ENCODE results near the gene JMY. TPM values are rescaled to one million over a fixed set of nuclear protein-coding genes. Genes with fewer than 3 reads are reported as not detected.

Gene JMY
- total and polyA plus RNA-seq, 2 donors from 2014 or later, result 3.8 to 17.5 TPM

GRCh38 chr5:79200573-79201183 is 35.3 kb upstream of the JMY start:
- DNase-seq, result no peak
- no peak overlapping the region for H3K27ac ChIP-seq (ENCODE audit: low read depth in 2 of 2, low read length in 2 of 2)
- TF ChIP-seq CTCF (IDR thresholded peaks at IDR 0.05; ENCODE audit: borderline replicate concordance, extremely low read depth, insufficient read depth), result peak; percentile 40
- H3K36me3 ChIP-seq (ENCODE audit: control insufficient read depth in 2 of 3, insufficient read depth in 3 of 3, low read length in 3 of 3), result no peaks in the 10 kb centered on the region
- no peaks in the 10 kb centered on the region for H3K27me3 ChIP-seq (ENCODE audit: control insufficient read depth, insufficient read depth, low read length)
- H3K4me1 ChIP-seq (ENCODE audit: control insufficient read depth in 2 of 3, insufficient read depth in 2 of 3, low read depth in 1 of 3, low read length in 3 of 3), result no peaks in the 10 kb centered on the region
- H3K9me3 ChIP-seq (ENCODE audit: control insufficient read depth in 2 of 3, insufficient read depth in 1 of 3, low read length in 3 of 3), result no peaks in the 10 kb centered on the region
- peak; percentile 29 for FAIRE-seq
- no peak overlapping the region for H3K9ac ChIP-seq (ENCODE audit: low read length in 3 of 3)
- no peak overlapping the region for H3K4me3 ChIP-seq (ENCODE audit: low read length in 3 of 3)
- intact Hi-C loops (cut with DNase I), result no loop called here

- TF ChIP-seq CTCF (IDR thresholded peaks at IDR 0.05; ENCODE audit: borderline replicate concordance, extremely low read depth, insufficient read depth), result no peak
- Histone ChIP-seq H3K4me3 (ENCODE audit: low read length in 3 of 3) (no peak overlapping the region), H3K27me3 (ENCODE audit: control insufficient read depth, insufficient read depth, low read length) (no peaks in the 10 kb centered on the region), H3K9ac (ENCODE audit: low read length in 3 of 3) (no peak overlapping the region), H3K4me1 (ENCODE audit: control insufficient read depth in 2 of 3, insufficient read depth in 2 of 3, low read depth in 1 of 3, low read length in 3 of 3) (no peaks in the 10 kb centered on the region), H3K9me3 (ENCODE audit: control insufficient read depth in 2 of 3, insufficient read depth in 1 of 3, low read length in 3 of 3) (no peaks in the 10 kb centered on the region), H3K36me3 (ENCODE audit: control insufficient read depth in 2 of 3, insufficient read depth in 3 of 3, low read length in 3 of 3) (no peaks in the 10 kb centered on the region), H3K27ac (ENCODE audit: low read depth in 2 of 2, low read length in 2 of 2) (no peak overlapping the region)
- intact Hi-C loops (cut with DNase I), result no loop called here
- DNase-seq (no peak), FAIRE-seq (no peak)
Observed at GRCh38 chr5:79201206-79201605, 34.7 kb upstream of the JMY start.

- Histone ChIP-seq H3K27ac (ENCODE audit: low read depth in 2 of 2, low read length in 2 of 2) (no peak overlapping the region), H3K27me3 (ENCODE audit: control insufficient read depth, insufficient read depth, low read length) (no peaks in the 10 kb centered on the region), H3K9me3 (ENCODE audit: control insufficient read depth in 2 of 3, insufficient read depth in 1 of 3, low read length in 3 of 3) (no peaks in the 10 kb centered on the region), H3K36me3 (ENCODE audit: control insufficient read depth in 2 of 3, insufficient read depth in 3 of 3, low read length in 3 of 3) (no peaks in the 10 kb centered on the region), H3K4me3 (ENCODE audit: low read length in 3 of 3) (no peak overlapping the region), H3K4me1 (ENCODE audit: control insufficient read depth in 2 of 3, insufficient read depth in 2 of 3, low read depth in 1 of 3, low read length in 3 of 3) (no peaks in the 10 kb centered on the region), H3K9ac (ENCODE audit: low read length in 3 of 3) (no peak overlapping the region)
- TF ChIP-seq CTCF (IDR thresholded peaks at IDR 0.05; ENCODE audit: borderline replicate concordance, extremely low read depth, insufficient read depth), result no peak
- FAIRE-seq (no peak), DNase-seq (no peak)
- intact Hi-C loops (cut with DNase I), result no loop called here
Observed at GRCh38 chr5:79202076-79202475, 33.9 kb upstream of the JMY start.

- Histone ChIP-seq H3K4me1 (ENCODE audit: control insufficient read depth in 2 of 3, insufficient read depth in 2 of 3, low read depth in 1 of 3, low read length in 3 of 3) (no peaks in the 10 kb centered on the region), H3K9me3 (ENCODE audit: control insufficient read depth in 2 of 3, insufficient read depth in 1 of 3, low read length in 3 of 3) (no peaks in the 10 kb centered on the region), H3K4me3 (ENCODE audit: low read length in 3 of 3) (no peak overlapping the region), H3K27ac (ENCODE audit: low read depth in 2 of 2, low read length in 2 of 2) (no peak overlapping the region), H3K36me3 (ENCODE audit: control insufficient read depth in 2 of 3, insufficient read depth in 3 of 3, low read length in 3 of 3) (no peaks in the 10 kb centered on the region), H3K27me3 (ENCODE audit: control insufficient read depth, insufficient read depth, low read length) (no peaks in the 10 kb centered on the region), H3K9ac (ENCODE audit: low read length in 3 of 3) (no peak overlapping the region)
- TF ChIP-seq CTCF (IDR thresholded peaks at IDR 0.05; ENCODE audit: borderline replicate concordance, extremely low read depth, insufficient read depth), result no peak
- intact Hi-C loops (cut with DNase I), result no loop called here
- FAIRE-seq, result no peak
- DNase-seq, result no peak
Observed at GRCh38 chr5:79205965-79206364, 30.0 kb upstream of the JMY start.

All from kidney (tissue), 14 donors.